SK-N-SH treated with all-trans-retinoic acid at 6 μM for 48 hours (cell line): ENCODE measurements around the gene LMAN1L.

Experiments
- ATAC-seq: fragments of 200-7000 bp; cut with Tn5 transposase; 3 replicates; pipeline ENCODE4 v1.9.1; 2020; ENCODE audit warnings: mild to moderate bottlenecking, moderate library complexity
- ARNTL ChIP-seq: fragments of 450-650 bp; formaldehyde crosslinking; IDR thresholded peaks from 2 replicates; pipeline ENCODE4 v1.5.0; 2020; ENCODE audit warnings: low read depth, mild to moderate bottlenecking, moderate library complexity, borderline replicate concordance
- BACH2 ChIP-seq: fragments of 250-450 bp; sonication (Bioruptor Pico); IDR thresholded peaks from 2 replicates; pipeline ENCODE4 v1.9.0; 2021; ENCODE audit warnings: mild to moderate bottlenecking, borderline replicate concordance
- CREB5 ChIP-seq: fragments of 250-450 bp; sonication (Bioruptor Pico); IDR thresholded peaks from 2 replicates; pipeline ENCODE4 v1.5.1; 2020; ENCODE audit warnings: low read depth, mild to moderate bottlenecking, moderate library complexity
- CSDC2 ChIP-seq: fragments of 250-450 bp; sonication (Bioruptor Pico); IDR thresholded peaks from 2 replicates; pipeline ENCODE4 v1.5.0; 2020; ENCODE audit warnings: mild to moderate bottlenecking, moderate library complexity
- CSRNP3 ChIP-seq: fragments of 250-450 bp; sonication (Bioruptor Pico); IDR thresholded peaks from 2 replicates; pipeline ENCODE4 v1.5.1; 2021; ENCODE audit warnings: mild to moderate bottlenecking, moderate library complexity
- ESRRG ChIP-seq: fragments of 250-450 bp; sonication (Bioruptor Pico); IDR thresholded peaks from 2 replicates; pipeline ENCODE4 v1.6.1; 2021; ENCODE audit warnings: mild to moderate bottlenecking
- GLIS3 ChIP-seq: fragments of 250-450 bp; sonication (Bioruptor Pico); IDR thresholded peaks from 2 replicates; pipeline ENCODE4 v1.5.0; 2020; ENCODE audit warnings: mild to moderate bottlenecking, moderate library complexity
- ISL1 ChIP-seq: fragments of 250-450 bp; sonication (Bioruptor Pico); IDR thresholded peaks from 2 replicates; pipeline ENCODE4 v2.1.2; 2022; ENCODE audit warnings: mild to moderate bottlenecking, moderate library complexity
- PPARA ChIP-seq: fragments of 250-450 bp; sonication (Bioruptor Pico); IDR thresholded peaks from 2 replicates; pipeline ENCODE4 v1.5.0; 2020; ENCODE audit warnings: mild to moderate bottlenecking, borderline replicate concordance
- RARB ChIP-seq: fragments of 250-450 bp; sonication (Bioruptor Pico); IDR thresholded peaks from 2 replicates; pipeline ENCODE4 v1.8.0; 2021; ENCODE audit warnings: mild to moderate bottlenecking, moderate library complexity
- SNAI2 ChIP-seq: fragments of 250-450 bp; sonication (Bioruptor Pico); IDR thresholded peaks from 2 replicates; pipeline ENCODE4 v1.5.0; 2020; ENCODE audit warnings: mild to moderate bottlenecking, moderate library complexity
- TCF4 ChIP-seq: fragments of 250-450 bp; sonication (Bioruptor Pico); IDR thresholded peaks from 2 replicates; pipeline ENCODE4 v1.8.0; 2021; ENCODE audit warnings: mild to moderate bottlenecking, moderate library complexity, borderline replicate concordance
- TOX ChIP-seq: fragments of 250-450 bp; sonication (Bioruptor Pico); IDR thresholded peaks from 2 replicates; pipeline ENCODE4 v1.8.0; 2021; ENCODE audit warnings: mild to moderate bottlenecking, moderate library complexity, borderline replicate concordance
- ZC3H10 ChIP-seq: fragments of 250-450 bp; sonication (Bioruptor Pico); IDR thresholded peaks from 2 replicates; pipeline ENCODE4 v1.5.1; 2021; ENCODE audit warnings: mild to moderate bottlenecking, moderate library complexity
- ZFP3 ChIP-seq: fragments of 250-450 bp; sonication (Bioruptor Pico); IDR thresholded peaks from 2 replicates; pipeline ENCODE4 v1.5.0; 2020; ENCODE audit warnings: mild to moderate bottlenecking, moderate library complexity
- ZFP30 ChIP-seq: fragments of 450-650 bp; formaldehyde crosslinking; IDR thresholded peaks from 2 replicates; pipeline ENCODE4 v1.5.0; 2022; ENCODE audit warnings: mild to moderate bottlenecking, moderate library complexity
- ZNF565 ChIP-seq: fragments of 450-650 bp; formaldehyde crosslinking; conservative IDR thresholded peaks from 2 replicates; pipeline ENCODE4 v1.5.0; 2020; ENCODE audit warnings: low read depth, mild to moderate bottlenecking, moderate library complexity
- ZNF70 ChIP-seq: fragments of 450-650 bp; formaldehyde crosslinking; IDR thresholded peaks from 2 replicates; pipeline ENCODE4 v1.5.0; 2020; ENCODE audit warnings: mild to moderate bottlenecking, moderate library complexity
- ZNF8 ChIP-seq: fragments of 450-650 bp; formaldehyde crosslinking; IDR thresholded peaks from 2 replicates; pipeline ENCODE4 v1.5.0; 2020; ENCODE audit warnings: mild to moderate bottlenecking, moderate library complexity
- TF ChIP-seq, protein P1 (sequence below): fragments of 250-450 bp; sonication (Bioruptor Pico); IDR thresholded peaks from 2 replicates; pipeline ENCODE4 v1.8.0; 2020; ENCODE audit warnings: mild to moderate bottlenecking, moderate library complexity, borderline replicate concordance
- TF ChIP-seq, protein P2 (sequence below): fragments of 250-450 bp; sonication (Bioruptor Pico); IDR thresholded peaks from 2 replicates; pipeline ENCODE4 v1.5.0; 2020; ENCODE audit warnings: mild to moderate bottlenecking, moderate library complexity
- TF ChIP-seq, protein P3 (sequence below): fragments of 250-450 bp; sonication (Bioruptor Pico); IDR thresholded peaks from 2 replicates; pipeline ENCODE4 v1.8.0; 2021; ENCODE audit warnings: low read depth, mild to moderate bottlenecking, moderate library complexity, borderline replicate concordance

Gene LMAN1L

DNA sequence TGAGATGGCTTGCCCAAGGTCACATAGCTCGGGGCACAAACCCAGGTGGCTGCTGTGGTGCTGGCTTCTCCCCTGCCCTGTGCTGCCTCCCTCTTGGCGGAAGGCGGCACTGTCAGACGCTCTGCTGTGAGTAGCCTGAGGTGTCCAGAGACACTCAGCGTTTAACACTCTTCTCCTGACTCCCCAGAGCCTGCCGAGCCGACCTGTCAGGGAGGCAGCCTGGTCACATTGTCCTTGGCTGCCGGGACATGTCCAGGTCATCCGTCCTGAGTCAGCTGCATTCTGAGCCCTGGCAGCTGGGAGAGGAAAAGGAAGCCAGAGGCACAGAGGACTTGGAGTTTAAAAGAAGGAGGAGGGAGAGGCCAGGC lies 4.7 kb downstream of the LMAN1L start (continued):
- TF ChIP-seq, protein P1, sequence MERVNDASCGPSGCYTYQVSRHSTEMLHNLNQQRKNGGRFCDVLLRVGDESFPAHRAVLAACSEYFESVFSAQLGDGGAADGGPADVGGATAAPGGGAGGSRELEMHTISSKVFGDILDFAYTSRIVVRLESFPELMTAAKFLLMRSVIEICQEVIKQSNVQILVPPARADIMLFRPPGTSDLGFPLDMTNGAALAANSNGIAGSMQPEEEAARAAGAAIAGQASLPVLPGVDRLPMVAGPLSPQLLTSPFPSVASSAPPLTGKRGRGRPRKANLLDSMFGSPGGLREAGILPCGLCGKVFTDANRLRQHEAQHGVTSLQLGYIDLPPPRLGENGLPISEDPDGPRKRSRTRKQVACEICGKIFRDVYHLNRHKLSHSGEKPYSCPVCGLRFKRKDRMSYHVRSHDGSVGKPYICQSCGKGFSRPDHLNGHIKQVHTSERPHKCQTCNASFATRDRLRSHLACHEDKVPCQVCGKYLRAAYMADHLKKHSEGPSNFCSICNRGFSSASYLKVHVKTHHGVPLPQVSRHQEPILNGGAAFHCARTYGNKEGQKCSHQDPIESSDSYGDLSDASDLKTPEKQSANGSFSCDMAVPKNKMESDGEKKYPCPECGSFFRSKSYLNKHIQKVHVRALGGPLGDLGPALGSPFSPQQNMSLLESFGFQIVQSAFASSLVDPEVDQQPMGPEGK (CRISPR knock-in tag): no peak
- TF ChIP-seq BACH2 (CRISPR knock-in tag) (no peak), ZFP3 (CRISPR knock-in tag) (no peak)

GRCh38 chr15:74820056-74820455 lies 7.4 kb downstream of the LMAN1L start:
- ATAC-seq: no peak
- TF ChIP-seq, protein P1 (CRISPR knock-in tag): no peak
- TF ChIP-seq, protein P2, sequence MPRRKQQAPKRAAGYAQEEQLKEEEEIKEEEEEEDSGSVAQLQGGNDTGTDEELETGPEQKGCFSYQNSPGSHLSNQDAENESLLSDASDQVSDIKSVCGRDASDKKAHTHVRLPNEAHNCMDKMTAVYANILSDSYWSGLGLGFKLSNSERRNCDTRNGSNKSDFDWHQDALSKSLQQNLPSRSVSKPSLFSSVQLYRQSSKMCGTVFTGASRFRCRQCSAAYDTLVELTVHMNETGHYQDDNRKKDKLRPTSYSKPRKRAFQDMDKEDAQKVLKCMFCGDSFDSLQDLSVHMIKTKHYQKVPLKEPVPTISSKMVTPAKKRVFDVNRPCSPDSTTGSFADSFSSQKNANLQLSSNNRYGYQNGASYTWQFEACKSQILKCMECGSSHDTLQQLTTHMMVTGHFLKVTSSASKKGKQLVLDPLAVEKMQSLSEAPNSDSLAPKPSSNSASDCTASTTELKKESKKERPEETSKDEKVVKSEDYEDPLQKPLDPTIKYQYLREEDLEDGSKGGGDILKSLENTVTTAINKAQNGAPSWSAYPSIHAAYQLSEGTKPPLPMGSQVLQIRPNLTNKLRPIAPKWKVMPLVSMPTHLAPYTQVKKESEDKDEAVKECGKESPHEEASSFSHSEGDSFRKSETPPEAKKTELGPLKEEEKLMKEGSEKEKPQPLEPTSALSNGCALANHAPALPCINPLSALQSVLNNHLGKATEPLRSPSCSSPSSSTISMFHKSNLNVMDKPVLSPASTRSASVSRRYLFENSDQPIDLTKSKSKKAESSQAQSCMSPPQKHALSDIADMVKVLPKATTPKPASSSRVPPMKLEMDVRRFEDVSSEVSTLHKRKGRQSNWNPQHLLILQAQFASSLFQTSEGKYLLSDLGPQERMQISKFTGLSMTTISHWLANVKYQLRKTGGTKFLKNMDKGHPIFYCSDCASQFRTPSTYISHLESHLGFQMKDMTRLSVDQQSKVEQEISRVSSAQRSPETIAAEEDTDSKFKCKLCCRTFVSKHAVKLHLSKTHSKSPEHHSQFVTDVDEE (CRISPR knock-in tag): no peak
- TF ChIP-seq SNAI2 (CRISPR knock-in tag) (no peak), RARB (CRISPR knock-in tag) (no peak), ZNF565 (CRISPR knock-in tag) (no peak), ZNF70 (CRISPR knock-in tag) (no peak), GLIS3 (CRISPR knock-in tag) (no peak), CREB5 (CRISPR knock-in tag) (no peak), ZNF8 (CRISPR knock-in tag) (no peak), TCF4 (no peak), BACH2 (CRISPR knock-in tag) (no peak), ZFP30 (no peak), TOX (CRISPR knock-in tag) (no peak), PPARA (no peak), ESRRG (CRISPR knock-in tag) (no peak)
- TF ChIP-seq, protein P3, sequence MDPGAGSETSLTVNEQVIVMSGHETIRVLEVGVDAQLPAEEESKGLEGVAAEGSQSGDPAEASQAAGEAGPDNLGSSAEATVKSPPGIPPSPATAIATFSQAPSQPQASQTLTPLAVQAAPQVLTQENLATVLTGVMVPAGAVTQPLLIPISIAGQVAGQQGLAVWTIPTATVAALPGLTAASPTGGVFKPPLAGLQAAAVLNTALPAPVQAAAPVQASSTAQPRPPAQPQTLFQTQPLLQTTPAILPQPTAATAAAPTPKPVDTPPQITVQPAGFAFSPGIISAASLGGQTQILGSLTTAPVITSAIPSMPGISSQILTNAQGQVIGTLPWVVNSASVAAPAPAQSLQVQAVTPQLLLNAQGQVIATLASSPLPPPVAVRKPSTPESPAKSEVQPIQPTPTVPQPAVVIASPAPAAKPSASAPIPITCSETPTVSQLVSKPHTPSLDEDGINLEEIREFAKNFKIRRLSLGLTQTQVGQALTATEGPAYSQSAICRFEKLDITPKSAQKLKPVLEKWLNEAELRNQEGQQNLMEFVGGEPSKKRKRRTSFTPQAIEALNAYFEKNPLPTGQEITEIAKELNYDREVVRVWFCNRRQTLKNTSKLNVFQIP (CRISPR knock-in tag): no peak

DNA sequence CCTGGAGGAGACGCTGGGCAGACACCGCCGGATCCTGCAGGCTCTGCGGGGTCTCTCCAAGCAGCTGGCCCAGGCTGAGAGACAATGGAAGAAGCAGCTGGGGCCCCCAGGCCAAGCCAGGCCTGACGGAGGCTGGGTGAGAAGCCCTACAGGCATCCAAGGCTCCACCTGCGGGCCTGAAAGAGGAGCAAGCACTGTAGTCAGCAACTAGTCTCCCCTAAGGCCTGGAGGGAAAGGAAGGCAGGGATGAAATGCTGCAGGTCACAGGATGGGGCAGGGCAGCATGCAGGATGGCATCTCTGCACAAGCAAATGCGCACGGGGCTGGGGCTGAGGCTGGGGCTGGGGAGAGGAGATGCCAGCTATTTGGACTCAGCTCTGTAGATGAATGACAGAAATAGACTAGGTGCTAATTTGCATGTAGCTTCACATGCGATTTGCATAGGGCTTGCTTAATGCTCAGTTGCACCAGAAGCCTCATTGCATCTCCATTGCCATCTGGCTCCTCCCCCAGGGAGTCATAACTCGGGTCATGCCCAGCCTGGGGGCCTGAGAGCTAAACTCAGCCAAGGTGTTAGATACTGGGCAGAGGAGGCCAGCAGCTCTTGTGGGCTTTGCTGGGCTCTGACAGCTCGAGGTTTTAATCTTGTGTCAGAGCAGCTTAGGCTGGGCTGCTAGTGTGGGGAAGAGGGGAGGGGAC lies 8.6 kb downstream of the LMAN1L start:
- no peak for ATAC-seq
- TF ChIP-seq GLIS3 (CRISPR knock-in tag): no peak
- no peak for TF ChIP-seq CSRNP3
- TF ChIP-seq, protein P3 (CRISPR knock-in tag): no peak
- no peak for TF ChIP-seq BACH2 (CRISPR knock-in tag)
- TF ChIP-seq, protein P1 (CRISPR knock-in tag): no peak
- TF ChIP-seq ESRRG (CRISPR knock-in tag): no peak
- TF ChIP-seq ZFP30: no peak
- no peak for TF ChIP-seq CSDC2 (CRISPR knock-in tag)
- no peak for TF ChIP-seq ZNF70 (CRISPR knock-in tag)
- no peak for TF ChIP-seq ISL1 (CRISPR knock-in tag)
- no peak for TF ChIP-seq ARNTL (CRISPR knock-in tag)
- no peak for TF ChIP-seq ZNF565 (CRISPR knock-in tag)
- TF ChIP-seq PPARA: no peak
- no peak for TF ChIP-seq ZC3H10 (CRISPR knock-in tag)
